ENCODE measurements around the gene TIAL1. TPM values are rescaled to one million over a fixed set of nuclear protein-coding genes. Genes with fewer than 3 reads are reported as not detected.
"Not testable (repeated sequence)": the region's sequence is repeated elsewhere in the genome, so short reads cannot be mapped to it uniquely, and the experiment has no call there.

The TIAL1 gene
- total RNA-seq, 1 donor from 2014 or later, result 184 TPM

DNA sequence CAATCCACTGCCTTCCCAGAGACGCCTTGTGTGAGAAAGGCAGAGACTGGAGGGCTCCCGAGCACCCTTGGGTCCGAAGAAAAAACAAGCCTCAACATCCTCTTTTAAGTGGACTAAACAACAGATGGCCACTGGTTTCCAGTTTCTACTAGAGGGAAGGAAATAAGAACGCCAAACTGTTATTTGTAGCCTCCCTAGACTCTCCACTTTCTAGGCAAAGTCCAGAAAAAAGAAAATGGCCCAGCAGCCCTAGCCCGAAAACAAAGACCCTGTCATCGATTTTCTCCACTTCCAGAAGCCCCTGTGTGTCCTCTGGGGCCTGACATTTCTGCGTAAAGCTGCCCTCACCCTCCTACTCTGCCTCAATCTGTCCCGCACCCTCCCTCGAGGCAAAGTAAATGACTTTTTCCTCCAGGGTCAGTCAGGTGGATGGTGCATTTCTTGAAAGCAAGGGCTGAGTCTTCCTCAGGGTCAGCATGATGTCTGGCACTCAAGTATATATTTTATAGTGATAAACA, 60.2 kb downstream of the TIAL1 start:
- H3K27me3 Mint-ChIP-seq (ENCODE audit: unreplicated experiment), result peaks cover 6% of the 10 kb centered on the region
- DNase-seq (ENCODE audit: low spot score), result no peak
- peaks cover 27% of the 10 kb centered on the region for H3K4me1 Mint-ChIP-seq (ENCODE audit: unreplicated experiment)
- no peaks in the 10 kb centered on the region for H3K9me3 Mint-ChIP-seq (ENCODE audit: unreplicated experiment)
- H3K27ac Mint-ChIP-seq (ENCODE audit: unreplicated experiment), result no peak overlapping the region
- no peak for TF ChIP-seq CTCF (IDR thresholded peaks at IDR 0.05; ENCODE audit: unreplicated experiment)
- H3K36me3 Mint-ChIP-seq (ENCODE audit: low read depth, unreplicated experiment), result peaks cover 7% of the 10 kb centered on the region
- no peak overlapping the region for H3K4me3 Mint-ChIP-seq (ENCODE audit: unreplicated experiment)

- Mint-ChIP-seq H3K4me1 (ENCODE audit: unreplicated experiment) (peaks cover 23% of the 10 kb centered on the region), H3K27me3 (ENCODE audit: unreplicated experiment) (peaks cover 1% of the 10 kb centered on the region), H3K4me3 (ENCODE audit: unreplicated experiment) (no peak overlapping the region)
These were observed 60.8 kb downstream of the TIAL1 start for GRCh38 chr10:119535837-119536507.

GRCh38 chr10:119535305-119535704, 61.5 kb downstream of the TIAL1 start:
- H3K9me3 Mint-ChIP-seq (ENCODE audit: unreplicated experiment), result no peaks in the 10 kb centered on the region
- H3K27ac Mint-ChIP-seq (ENCODE audit: unreplicated experiment), result no peak overlapping the region
- H3K4me1 Mint-ChIP-seq (ENCODE audit: unreplicated experiment), result peaks cover 18% of the 10 kb centered on the region
- DNase-seq (ENCODE audit: low spot score), result no peak
- H3K27me3 Mint-ChIP-seq (ENCODE audit: unreplicated experiment), result peaks cover 1% of the 10 kb centered on the region
- H3K36me3 Mint-ChIP-seq (ENCODE audit: low read depth, unreplicated experiment), result no peaks in the 10 kb centered on the region
- H3K4me3 Mint-ChIP-seq (ENCODE audit: unreplicated experiment), result no peak overlapping the region
- TF ChIP-seq CTCF (IDR thresholded peaks at IDR 0.05; ENCODE audit: unreplicated experiment), result no peak

More at GRCh38 chr10:119535837-119536507, 60.8 kb downstream of the TIAL1 start:
- DNase-seq (ENCODE audit: low spot score), result no peak
- Mint-ChIP-seq H3K36me3 (ENCODE audit: low read depth, unreplicated experiment) (peaks cover 3% of the 10 kb centered on the region), H3K9me3 (ENCODE audit: unreplicated experiment) (no peaks in the 10 kb centered on the region), H3K27ac (ENCODE audit: unreplicated experiment) (no peak overlapping the region)
- no peak for TF ChIP-seq CTCF (IDR thresholded peaks at IDR 0.05; ENCODE audit: unreplicated experiment)

DNA sequence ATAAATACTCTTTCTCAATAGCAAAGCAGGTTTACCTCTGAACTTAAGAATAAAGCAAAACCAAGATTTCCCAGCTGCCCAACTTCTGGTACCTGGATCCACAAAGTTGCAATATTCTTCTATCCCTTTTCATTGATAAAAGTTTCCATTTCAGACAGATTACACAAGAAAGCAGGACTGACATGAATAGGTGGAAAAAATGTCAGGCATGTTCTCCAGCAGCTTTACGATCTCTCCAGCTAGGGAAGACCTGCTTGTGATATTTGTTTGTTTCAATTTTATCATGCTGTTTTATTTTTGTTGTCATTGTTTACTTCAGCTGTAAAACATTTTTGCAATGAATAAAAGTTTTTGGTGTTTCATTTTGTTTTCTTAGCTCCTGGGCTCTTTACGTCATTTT, 63.3 kb downstream of the TIAL1 start:
- no peak overlapping the region for H3K4me3 Mint-ChIP-seq (ENCODE audit: unreplicated experiment)
- TF ChIP-seq CTCF (IDR thresholded peaks at IDR 0.05; ENCODE audit: unreplicated experiment), result no peak
- DNase-seq (ENCODE audit: low spot score), result no peak

GRCh38 chr10:119532791-119533190, 64.0 kb downstream of the TIAL1 start:
- H3K4me3 Mint-ChIP-seq (ENCODE audit: unreplicated experiment); H3K27me3 Mint-ChIP-seq (ENCODE audit: unreplicated experiment); H3K27ac Mint-ChIP-seq (ENCODE audit: unreplicated experiment); H3K36me3 Mint-ChIP-seq (ENCODE audit: low read depth, unreplicated experiment); H3K9me3 Mint-ChIP-seq (ENCODE audit: unreplicated experiment); DNase-seq (ENCODE audit: low spot score): not testable (repeated sequence)
- H3K4me1 Mint-ChIP-seq (ENCODE audit: unreplicated experiment), result peaks cover 13% of the 10 kb centered on the region

More for the DNA sequence above, 63.3 kb downstream of the TIAL1 start:
- no peaks in the 10 kb centered on the region for H3K9me3 Mint-ChIP-seq (ENCODE audit: unreplicated experiment)
- H3K27ac Mint-ChIP-seq (ENCODE audit: unreplicated experiment), result no peak overlapping the region
- H3K4me1 Mint-ChIP-seq (ENCODE audit: unreplicated experiment), result peaks cover 14% of the 10 kb centered on the region
- H3K36me3 Mint-ChIP-seq (ENCODE audit: low read depth, unreplicated experiment), result no peaks in the 10 kb centered on the region
- H3K27me3 Mint-ChIP-seq (ENCODE audit: unreplicated experiment), result no peaks in the 10 kb centered on the region

- not testable (repeated sequence) for DNase-seq (ENCODE audit: low spot score); H3K36me3 Mint-ChIP-seq (ENCODE audit: low read depth, unreplicated experiment); H3K4me3 Mint-ChIP-seq (ENCODE audit: unreplicated experiment); H3K27me3 Mint-ChIP-seq (ENCODE audit: unreplicated experiment); H3K9me3 Mint-ChIP-seq (ENCODE audit: unreplicated experiment); H3K4me1 Mint-ChIP-seq (ENCODE audit: unreplicated experiment); H3K27ac Mint-ChIP-seq (ENCODE audit: unreplicated experiment)
These were observed 64.5 kb downstream of the TIAL1 start for GRCh38 chr10:119532251-119532650.

All from endothelial cell (in vitro differentiated cells).